ENCODE measurements around the gene AGAP1. TPM values are rescaled to one million over a fixed set of nuclear protein-coding genes. Genes with fewer than 3 reads are reported as not detected.

Gene AGAP1
- total RNA-seq, 1 experiment from 2014 or later: 56.4 TPM

- BruUV-seq (replicated peaks): no TSS peak
- H3K27ac Mint-ChIP-seq (ENCODE audit: unreplicated experiment): no peak overlapping the region
- no peaks in the 10 kb centered on the region for H3K36me3 Mint-ChIP-seq (ENCODE audit: insufficient read depth, unreplicated experiment)
- H3K9me3 Mint-ChIP-seq (ENCODE audit: low read depth, unreplicated experiment): no peaks in the 10 kb centered on the region
- peaks cover 18% of the 10 kb centered on the region for H3K4me1 Mint-ChIP-seq (ENCODE audit: low read depth, unreplicated experiment)
- intact Hi-C loops (cut with micrococcal nuclease; ENCODE audit: unreplicated experiment): no loop called here
- no peak overlapping the region for H3K4me3 Mint-ChIP-seq (ENCODE audit: low read depth, unreplicated experiment)
- CTCF ChIA-PET: interaction anchor here (0.6 kb wide), 1 partner anchor 143 kb away, joined by 6 read pairs; no protein-coding TSS in a partner anchor
- DNase-seq: no peak
- no peak for TF ChIP-seq CTCF (IDR thresholded peaks at IDR 0.05; ENCODE audit: unreplicated experiment)
- H3K27me3 Mint-ChIP-seq (ENCODE audit: unreplicated experiment): no peaks in the 10 kb centered on the region
Observed at GRCh38 chr2:235603659-235604058, 109.8 kb downstream of the AGAP1 start.

- intact Hi-C loops (cut with micrococcal nuclease; ENCODE audit: unreplicated experiment): no loop called here
- H3K27ac Mint-ChIP-seq (ENCODE audit: unreplicated experiment): no peak overlapping the region
- CTCF ChIA-PET: no interaction called here
- H3K4me3 Mint-ChIP-seq (ENCODE audit: low read depth, unreplicated experiment): no peak overlapping the region
- H3K36me3 Mint-ChIP-seq (ENCODE audit: insufficient read depth, unreplicated experiment): peaks cover 5% of the 10 kb centered on the region
- H3K9me3 Mint-ChIP-seq (ENCODE audit: low read depth, unreplicated experiment): no peaks in the 10 kb centered on the region
- H3K4me1 Mint-ChIP-seq (ENCODE audit: low read depth, unreplicated experiment): peaks cover 20% of the 10 kb centered on the region
- no peaks in the 10 kb centered on the region for H3K27me3 Mint-ChIP-seq (ENCODE audit: unreplicated experiment)
- no TSS peak for BruUV-seq (replicated peaks)
- no peak for DNase-seq
- no peak for TF ChIP-seq CTCF (IDR thresholded peaks at IDR 0.05; ENCODE audit: unreplicated experiment)
Observed at GRCh38 chr2:235605312-235606003, 111.6 kb downstream of the AGAP1 start.

GRCh38 chr2:235606004-235606715 lies 112.3 kb downstream of the AGAP1 start:
- DNase-seq: no peak
- H3K4me3 Mint-ChIP-seq (ENCODE audit: low read depth, unreplicated experiment): no peak overlapping the region
- H3K36me3 Mint-ChIP-seq (ENCODE audit: insufficient read depth, unreplicated experiment): peaks cover 5% of the 10 kb centered on the region
- TF ChIP-seq CTCF (IDR thresholded peaks at IDR 0.05; ENCODE audit: unreplicated experiment): no peak
- no peak overlapping the region for H3K27ac Mint-ChIP-seq (ENCODE audit: unreplicated experiment)
- no peaks in the 10 kb centered on the region for H3K27me3 Mint-ChIP-seq (ENCODE audit: unreplicated experiment)
- peaks cover 20% of the 10 kb centered on the region for H3K4me1 Mint-ChIP-seq (ENCODE audit: low read depth, unreplicated experiment)
- CTCF ChIA-PET: no interaction called here
- intact Hi-C loops (cut with micrococcal nuclease; ENCODE audit: unreplicated experiment): no loop called here
- no TSS peak for BruUV-seq (replicated peaks)
- H3K9me3 Mint-ChIP-seq (ENCODE audit: low read depth, unreplicated experiment): no peaks in the 10 kb centered on the region

- H3K27ac Mint-ChIP-seq (ENCODE audit: unreplicated experiment): no peak overlapping the region
- CTCF ChIA-PET: no interaction called here
- no peak overlapping the region for H3K4me3 Mint-ChIP-seq (ENCODE audit: low read depth, unreplicated experiment)
- no peak for DNase-seq
- no peaks in the 10 kb centered on the region for H3K9me3 Mint-ChIP-seq (ENCODE audit: low read depth, unreplicated experiment)
- intact Hi-C loops (cut with micrococcal nuclease; ENCODE audit: unreplicated experiment): no loop called here
- BruUV-seq (replicated peaks): no TSS peak
- H3K27me3 Mint-ChIP-seq (ENCODE audit: unreplicated experiment): no peaks in the 10 kb centered on the region
- no peak for TF ChIP-seq CTCF (IDR thresholded peaks at IDR 0.05; ENCODE audit: unreplicated experiment)
- H3K4me1 Mint-ChIP-seq (ENCODE audit: low read depth, unreplicated experiment): peaks cover 14% of the 10 kb centered on the region
- H3K36me3 Mint-ChIP-seq (ENCODE audit: insufficient read depth, unreplicated experiment): peaks cover 5% of the 10 kb centered on the region
Observed at GRCh38 chr2:235607546-235608199, 113.8 kb downstream of the AGAP1 start.

Data from Calu3 (cell line).